SU-DHL-6 (cell line): ENCODE measurements around the gene RRP9.

Experiments
- CTCF ChIP-seq: fragments of 200-600 bp; sonication (generic); IDR thresholded peaks from one replicate; pipeline ENCODE4 v1.5.1; 2017; ENCODE audit warnings: antibody characterized with exemption, mild to moderate bottlenecking, low read length, moderate library complexity; ENCODE audit not compliant: insufficient read depth, poor library complexity, severe bottlenecking
- EZH2phosphoT487 ChIP-seq: fragments of 200-600 bp; sonication (generic), shearing (Covaris generic); conservative IDR thresholded peaks from 2 replicates; pipeline ENCODE4 v1.6.1; 2018; ENCODE audit warnings: mild to moderate bottlenecking, antibody characterized with exemption, low read length, moderate library complexity, mixed read lengths

GRCh38 chr3:51940648-51941462, 849 bp downstream of the RRP9 start:
- TF ChIP-seq CTCF = no peak
- no peak for TF ChIP-seq EZH2phosphoT487
